Right ventricle myocardium superior (tissue), 1 donor: ENCODE measurements around the gene C3orf80. TPM values are rescaled to one million over a fixed set of nuclear protein-coding genes. Genes with fewer than 3 reads are reported as not detected.
A peak's percentile ranks its signal among the peaks of the same experiment; 100 is the strongest.
"Not testable (repeated sequence)": the region's sequence is repeated elsewhere in the genome, so short reads cannot be mapped to it uniquely, and the experiment has no call there.

Source experiments
- ATAC-seq: fragments of 200-7000 bp; cut with Tn5 transposase; one replicate; pipeline ENCODE4 v1.9.1; 2020; ENCODE audit warnings: mild to moderate bottlenecking; ENCODE audit not compliant: poor library complexity
- DNase-seq: peaks from one replicate; pipeline ENCODE4 v3.0.0-alpha.2; 2020
- intact Hi-C: fragments of 100-400 bp; cut with DNase I; formaldehyde crosslinking; loops from one replicate; pipeline ENCODE4 v1.11.2; 2022
- total RNA-seq: library from RNA; stranded (reverse); fragmentation: NEBNext Ultra II Directional; extraction: Animal tissue kit (Norgen Biotek cat#: 25700); gene quantifications from one replicate; pipeline ENCODE4 v1.2.1, GENCODE V29; 2021
- donor health status: DM: no; HTN: yes; CAD: no; lungs with severe emphysema.

The C3orf80 gene
- total RNA-seq, 1 donor from 2014 or later, result not detected

DNA sequence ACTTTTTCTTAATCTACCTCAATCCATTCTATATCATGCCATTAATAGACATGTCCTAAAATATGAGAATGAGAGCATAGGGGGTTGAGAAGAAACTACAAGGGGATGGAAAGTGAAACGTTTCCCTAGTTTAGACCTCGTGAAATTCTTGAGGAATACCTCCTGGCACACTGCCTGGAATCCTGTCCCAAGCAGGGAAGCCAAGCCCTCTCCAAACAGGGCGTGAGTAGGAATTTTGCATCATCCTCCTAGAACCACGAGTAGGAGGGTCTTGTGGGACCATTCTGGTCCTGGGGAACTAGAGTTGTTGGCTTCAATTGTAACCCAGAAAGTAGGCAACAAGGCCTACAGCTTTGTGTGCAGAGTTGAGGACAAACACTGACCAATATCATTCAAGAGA is 19.6 kb upstream of the C3orf80 start:
- DNase-seq (no peak), ATAC-seq (no peak)
- intact Hi-C loops, result no loop called here

GRCh38 chr3:160210341-160210740 is 14.9 kb upstream of the C3orf80 start:
- intact Hi-C loops, result no loop called here
- DNase-seq (no peak), ATAC-seq (no peak)

DNA sequence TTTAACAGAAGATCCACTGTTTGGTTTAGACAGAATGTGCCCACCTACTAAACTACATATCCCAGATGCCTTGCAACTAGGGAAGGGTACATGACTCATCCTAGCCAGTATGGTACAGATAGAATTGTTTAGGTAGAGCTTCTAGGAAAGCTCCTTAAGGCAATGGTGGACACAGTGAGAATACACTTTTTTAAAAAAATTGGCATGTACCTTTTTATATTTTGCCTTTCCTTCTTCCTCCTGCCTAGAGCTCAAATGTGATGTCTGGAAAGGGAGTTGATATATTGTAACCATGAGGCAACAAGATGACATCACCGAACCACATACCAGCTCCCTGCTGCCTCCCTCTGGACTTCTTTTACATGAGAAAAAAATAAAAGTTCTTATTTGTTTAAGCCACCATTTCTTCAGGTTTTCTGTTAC is 14.4 kb upstream of the C3orf80 start:
- DNase-seq (no peak), ATAC-seq (no peak)
- intact Hi-C loops, result no loop called here

- intact Hi-C loops, result no loop called here
- no peak for DNase-seq
- ATAC-seq, result no peak
These were observed 12.0 kb upstream of the C3orf80 start for GRCh38 chr3:160213191-160213590.

DNA sequence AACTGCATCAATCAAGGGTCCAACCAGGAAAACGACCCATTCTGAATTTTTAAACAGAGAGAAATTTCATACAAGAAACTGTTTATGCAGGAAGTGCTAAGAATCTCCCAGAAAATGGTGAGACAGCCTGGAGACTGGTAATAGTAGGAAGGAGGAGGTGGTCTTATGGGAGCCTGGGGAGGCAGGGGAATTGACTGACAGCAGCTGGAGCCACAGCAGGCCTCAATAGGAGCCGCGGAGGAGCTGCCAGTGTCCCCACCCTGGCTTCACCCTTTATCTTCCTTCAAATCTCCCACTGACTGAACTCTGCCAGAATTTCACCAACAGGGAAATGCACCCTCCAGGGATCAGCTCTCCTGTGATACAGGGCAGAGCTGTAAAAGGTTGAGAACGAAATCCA is 7.5 kb upstream of the C3orf80 start:
- DNase-seq (no peak), ATAC-seq (no peak)
- intact Hi-C loops, result no loop called here

DNA sequence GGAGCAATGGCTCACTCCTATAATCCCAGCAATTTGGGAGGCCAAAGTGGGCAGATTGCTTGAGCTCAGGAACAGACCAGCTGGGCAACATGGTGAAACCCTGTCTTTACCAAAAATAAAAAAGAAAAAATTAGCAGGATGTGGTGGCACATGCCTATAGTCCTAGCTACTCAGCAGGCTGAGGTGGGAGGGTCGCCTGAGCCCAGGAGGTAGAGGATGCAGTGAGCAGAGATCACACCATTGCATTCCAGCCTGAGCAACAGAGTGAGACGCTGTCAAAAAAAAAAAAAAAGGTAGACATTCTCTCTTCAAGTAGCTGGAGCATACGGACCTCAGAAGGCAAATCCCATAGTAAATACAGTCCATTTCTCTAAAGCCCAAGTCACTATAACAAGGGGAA is 7.1 kb upstream of the C3orf80 start:
- intact Hi-C loops, result no loop called here
- no peak for DNase-seq
- no peak for ATAC-seq

DNA sequence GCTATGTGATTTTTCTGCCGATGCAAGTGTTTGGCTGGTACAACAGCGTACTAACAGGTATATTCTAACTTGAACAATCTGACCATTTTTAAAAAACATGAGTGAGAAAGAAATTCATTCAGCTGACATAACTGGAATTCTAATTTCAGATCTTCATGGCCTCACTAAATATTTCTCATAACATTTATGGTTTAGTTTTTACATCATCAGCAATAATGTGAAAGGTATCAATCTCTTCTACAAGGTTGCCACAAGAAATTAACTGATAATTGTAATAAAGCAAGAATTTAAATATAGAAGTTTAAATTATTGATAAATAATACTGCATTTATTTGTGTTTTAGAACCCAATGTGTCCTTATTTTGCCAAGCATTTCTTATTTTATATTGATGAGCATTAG is 5.2 kb upstream of the C3orf80 start:
- ATAC-seq, result no peak
- intact Hi-C loops, result no loop called here

DNA sequence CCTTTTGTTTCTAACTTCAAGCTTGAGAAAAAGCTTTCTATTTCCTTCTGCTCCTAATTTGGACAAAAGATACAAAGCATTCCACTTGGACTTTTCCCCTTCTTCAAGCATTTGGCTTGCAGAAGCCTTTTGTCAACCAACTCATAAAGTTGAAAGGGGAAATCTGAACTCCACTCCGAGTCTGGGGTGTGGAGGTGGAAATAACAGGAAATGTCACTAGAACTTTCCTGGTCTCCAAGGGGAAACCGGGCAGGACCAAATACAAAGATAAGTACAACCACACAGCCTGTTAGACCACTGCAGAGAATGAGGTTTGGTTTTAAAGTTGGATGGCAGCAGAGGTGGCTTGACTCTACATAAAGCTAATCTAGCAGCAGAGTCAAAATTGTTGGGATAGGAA is 4.2 kb upstream of the C3orf80 start:
- no peak for ATAC-seq

More for the DNA sequence above, 5.2 kb upstream of the C3orf80 start:
- DNase-seq, result no peak

GRCh38 chr3:160224256-160224655 is 966 bp upstream of the C3orf80 start:
- intact Hi-C loops, result no loop called here
- ATAC-seq (no peak), DNase-seq (no peak)

More for the DNA sequence above, 4.2 kb upstream of the C3orf80 start:
- DNase-seq, result no peak
- intact Hi-C loops, result no loop called here

DNA sequence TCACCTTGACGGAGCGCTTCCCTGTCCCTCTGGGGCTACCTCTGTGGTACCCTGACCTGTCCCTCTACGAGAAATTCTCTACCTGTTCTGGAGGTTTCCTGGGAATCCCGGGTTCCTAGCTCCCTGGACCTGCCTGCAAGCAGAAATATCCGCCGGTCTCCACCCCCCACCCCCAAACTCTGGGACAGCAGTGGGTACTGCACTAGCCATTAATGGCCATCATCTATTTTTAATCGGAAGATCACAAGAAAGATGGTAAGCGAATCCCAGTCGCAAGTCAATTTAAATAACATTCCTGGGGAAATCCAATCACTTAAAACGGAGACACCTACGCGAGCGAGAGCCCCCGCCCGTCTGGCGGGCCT is 429 bp upstream of the C3orf80 start:
- ATAC-seq (no peak), DNase-seq (no peak)
- intact Hi-C loops, result no loop called here

DNA sequence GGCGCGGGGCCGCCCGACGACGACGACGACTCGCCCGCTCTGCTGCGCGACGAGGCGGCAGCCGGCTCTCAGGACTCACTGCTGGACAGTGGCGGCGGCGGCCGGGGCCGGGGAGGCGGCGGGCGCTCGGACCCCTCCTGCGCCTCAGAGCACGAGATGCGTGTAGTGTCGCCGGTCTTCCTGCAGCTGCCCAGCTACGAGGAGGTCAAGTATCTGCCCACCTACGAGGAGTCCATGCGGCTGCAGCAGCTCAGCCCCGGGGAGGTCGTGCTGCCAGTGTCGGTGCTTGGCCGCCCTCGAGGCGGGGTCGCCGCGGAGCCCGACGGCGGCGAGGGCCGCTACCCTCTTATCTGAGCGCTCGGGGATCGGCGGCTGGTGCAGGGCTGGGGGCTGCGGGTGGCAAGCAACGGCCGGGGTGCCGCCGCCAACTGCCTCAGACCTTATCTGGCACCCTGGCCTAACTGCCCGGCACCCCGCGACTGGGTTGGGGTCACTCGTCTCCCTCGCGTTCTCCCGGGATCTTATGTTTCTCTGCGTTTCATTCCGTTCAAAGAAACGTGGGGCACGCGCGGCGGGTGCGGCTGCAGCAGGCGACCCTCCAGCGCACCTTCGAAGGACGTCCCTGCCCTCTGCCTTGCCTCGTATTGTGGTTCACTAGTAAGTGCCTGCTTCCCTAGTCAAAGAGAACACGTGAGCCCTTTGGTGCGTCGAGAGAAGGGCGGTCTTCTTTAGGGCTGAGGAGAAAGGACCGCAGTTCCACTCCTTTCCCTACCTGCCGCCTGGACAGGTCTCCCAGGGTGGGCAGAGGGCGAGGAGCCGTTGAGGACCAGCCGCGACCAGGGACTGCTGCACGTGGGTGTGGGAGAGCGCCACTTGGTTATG is 1.0 kb downstream of the C3orf80 start:
- intact Hi-C loops, result no loop called here
- DNase-seq (no peak), ATAC-seq (peak; percentile 32)

- intact Hi-C loops, result no loop called here
- DNase-seq, result no peak
- ATAC-seq, result no peak
These were observed 2.2 kb downstream of the C3orf80 start for GRCh38 chr3:160227419-160227818.

DNA sequence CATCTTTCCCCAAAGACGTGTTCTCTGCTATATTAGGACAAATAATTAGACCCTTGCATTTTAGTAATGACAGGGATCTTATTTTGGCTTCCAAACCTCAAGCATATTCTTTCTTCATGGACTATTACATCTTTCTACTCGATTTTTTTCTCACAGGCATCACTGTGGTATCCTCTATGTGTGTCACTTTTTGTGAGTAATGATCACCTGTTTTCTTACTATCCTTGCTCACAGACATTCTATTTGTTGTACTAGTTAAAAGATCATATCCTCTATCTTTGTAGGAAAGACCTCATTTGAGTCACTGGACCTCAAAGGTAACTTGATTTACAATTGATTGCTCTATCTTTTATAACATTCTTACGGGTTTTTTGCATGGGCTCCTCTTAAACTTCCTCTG is 6.8 kb downstream of the C3orf80 start:
- intact Hi-C loops, result no loop called here
- ATAC-seq, result no peak
- DNase-seq, result no peak

DNA sequence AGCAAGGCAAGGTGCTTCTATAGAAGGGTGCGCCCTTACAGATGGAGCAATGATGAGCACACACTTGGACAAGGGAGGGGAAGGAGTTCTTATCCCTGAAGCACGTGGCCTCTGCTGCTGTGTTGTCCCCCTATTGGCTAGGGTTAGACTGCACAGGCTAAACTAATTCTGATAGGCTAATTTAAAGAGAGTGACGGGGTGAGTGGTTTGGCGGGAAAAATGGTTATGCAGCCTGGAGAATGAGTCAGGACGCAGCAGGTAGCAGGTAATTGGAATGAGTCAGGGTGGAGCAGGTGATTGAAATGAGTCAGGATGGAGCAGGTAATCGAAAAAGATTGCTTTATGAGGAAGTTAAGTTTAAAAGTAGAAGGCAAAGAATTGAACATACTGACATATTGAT is 15.5 kb downstream of the C3orf80 start:
- intact Hi-C loops, ATAC-seq, DNase-seq: not testable (repeated sequence)

- ATAC-seq, result no peak
- intact Hi-C loops, result no loop called here
- DNase-seq, result no peak
These were observed 20.1 kb downstream of the C3orf80 start for GRCh38 chr3:160245261-160245800.

- ATAC-seq (no peak), DNase-seq (no peak)
- intact Hi-C loops, result no loop called here
These were observed 22.5 kb downstream of the C3orf80 start for GRCh38 chr3:160247766-160248165.

- intact Hi-C loops, result no loop called here
- DNase-seq (no peak), ATAC-seq (no peak)
These were observed 28.1 kb downstream of the C3orf80 start for GRCh38 chr3:160253298-160253697.

GRCh38 chr3:160257606-160258005 is 32.4 kb downstream of the C3orf80 start:
- intact Hi-C loops, result no loop called here
- DNase-seq (no peak), ATAC-seq (no peak)

- ATAC-seq, result no peak
- no peak for DNase-seq
- intact Hi-C loops, result no loop called here
These were observed 34.4 kb downstream of the C3orf80 start for GRCh38 chr3:160259589-160259988.

DNA sequence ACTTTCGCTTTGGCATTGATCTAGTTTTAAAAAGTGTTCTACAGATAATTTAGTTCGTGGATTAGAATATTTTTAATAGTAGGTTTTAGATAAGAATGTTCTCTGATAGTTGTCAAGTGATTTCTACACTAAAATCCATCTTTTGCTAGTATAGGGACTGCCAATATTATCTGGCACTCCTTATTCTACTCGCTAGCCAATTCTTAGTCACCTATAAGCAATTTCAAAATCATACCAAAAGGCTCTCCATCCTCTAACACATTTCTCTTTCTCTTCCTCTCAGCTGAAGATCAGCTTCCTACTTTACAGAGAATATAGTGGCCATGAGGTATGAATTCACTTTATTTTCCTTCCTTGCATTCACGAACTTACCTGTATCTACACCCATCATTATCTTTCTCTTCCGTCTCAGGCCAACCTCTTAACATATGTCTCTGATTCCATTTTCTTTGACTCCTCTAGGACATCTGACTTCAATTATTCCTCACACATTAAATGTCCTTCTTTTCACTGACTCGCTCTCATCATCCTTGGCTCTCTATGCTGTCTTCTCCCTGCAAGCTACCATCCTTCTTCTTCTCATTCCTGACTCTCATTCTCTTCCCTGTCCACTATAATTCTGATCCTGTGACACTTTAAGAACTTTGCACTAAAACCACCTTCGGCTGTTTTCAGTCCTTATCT is 35.5 kb downstream of the C3orf80 start:
- ATAC-seq, result no peak
- no peak for DNase-seq
- intact Hi-C loops, result no loop called here
